Large intestine (tissue), 1 donor: Measurements from ENCODE around the gene SPRR2B. TPM values are rescaled to one million over a fixed set of nuclear protein-coding genes. Genes with fewer than 3 reads are reported as not detected.

Source experiments
- polyA plus RNA-seq: library from polyadenylated mRNA; unstranded; fragments of 120-200 nt; gene quantifications from one replicate; pipeline ENCODE4 v1.2.1, GENCODE V29; 2013

Gene SPRR2B
- polyA plus RNA-seq, 1 donor: not detected

Other genes starting within 250 kb of the SPRR2B start
- gene LCE1A, start 244.1 kb downstream of the SPRR2B start, polyA plus RNA-seq: not detected
- gene LCE6A, start 228.8 kb downstream of the SPRR2B start, polyA plus RNA-seq: not detected
- not detected for gene LCE7A, start 211.6 kb downstream of the SPRR2B start, polyA plus RNA-seq
- not detected for gene SMCP, start 193.3 kb downstream of the SPRR2B start, polyA plus RNA-seq
- not detected for gene IVL, start 163.1 kb downstream of the SPRR2B start, polyA plus RNA-seq
- gene SPRR5, start 124.4 kb downstream of the SPRR2B start, polyA plus RNA-seq: not detected
- not detected for gene SPRR4, start 101.0 kb downstream of the SPRR2B start, polyA plus RNA-seq
- gene SPRR1A, start 87.5 kb downstream of the SPRR2B start, polyA plus RNA-seq: not detected
- gene SPRR3, start 69.9 kb downstream of the SPRR2B start, polyA plus RNA-seq: not detected
- gene SPRR1B, start 40.4 kb downstream of the SPRR2B start, polyA plus RNA-seq: not detected
- not detected for gene SPRR2D, start 30.5 kb downstream of the SPRR2B start, polyA plus RNA-seq
- gene SPRR2A, start 14.1 kb downstream of the SPRR2B start, polyA plus RNA-seq: not detected
- gene SPRR2E, start 22.9 kb upstream of the SPRR2B start, polyA plus RNA-seq: not detected
- gene SPRR2F, start 41.9 kb upstream of the SPRR2B start, polyA plus RNA-seq: 1.3 TPM
- not detected for gene SPRR2G, start 79.3 kb upstream of the SPRR2B start, polyA plus RNA-seq
- gene LELP1, start 131.8 kb upstream of the SPRR2B start, polyA plus RNA-seq: not detected
- gene PRR9, start 146.0 kb upstream of the SPRR2B start, polyA plus RNA-seq: 0.06 TPM
- not detected for gene LORICRIN, start 188.1 kb upstream of the SPRR2B start, polyA plus RNA-seq
- not detected for gene PGLYRP3, start 241.3 kb upstream of the SPRR2B start, polyA plus RNA-seq